Measurements from ENCODE around the gene PSTPIP2.
A peak's percentile ranks its signal among the peaks of the same experiment; 100 is the strongest.

PSTPIP2 gene

DNA sequence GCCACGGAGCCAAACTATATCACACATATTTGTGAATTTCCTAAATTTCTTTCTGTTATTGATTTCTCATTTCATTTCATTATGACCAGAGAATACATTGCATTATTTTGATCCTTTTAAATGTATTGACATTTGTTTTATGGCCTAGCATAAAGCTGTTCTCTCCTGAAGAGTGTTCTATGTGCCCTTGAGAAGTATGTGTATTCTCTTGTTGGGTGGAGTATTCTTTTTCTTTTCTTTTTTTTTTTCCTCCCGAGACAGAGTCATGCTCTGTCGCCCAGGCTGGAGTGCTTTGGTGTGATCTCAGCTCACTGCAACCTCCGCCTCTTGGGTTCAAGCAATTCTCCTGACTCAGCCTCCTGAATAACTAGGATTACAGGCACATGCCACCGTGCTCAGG, 37.3 kb upstream of the PSTPIP2 start:
- H3K36me3 ChIP-seq (ENCODE audit: low read length), result peaks cover 31% of the 10 kb centered on the region
- H3K9ac ChIP-seq (ENCODE audit: low read length), result no peak overlapping the region
- H3K9me3 ChIP-seq (ENCODE audit: insufficient read depth, low read length), result no peaks in the 10 kb centered on the region
- H3K9me2 ChIP-seq (replicated peaks; ENCODE audit: insufficient read depth, low read length), result no peaks in the 10 kb centered on the region
- H2AFZ ChIP-seq (ENCODE audit: low read depth, low read length, severe bottlenecking), result no peak overlapping the region
- peaks cover 3% of the 10 kb centered on the region; the same call in 1 of the 2 replicates for H3F3A ChIP-seq (ENCODE audit: insufficient read depth)
- H3K79me2 ChIP-seq (ENCODE audit: insufficient read depth, low read length), result peaks cover 48% of the 10 kb centered on the region
- H3K27ac ChIP-seq (ENCODE audit: low read depth, low read length), result no peak overlapping the region
- H3K4me3 ChIP-seq (ENCODE audit: insufficient read depth, low read length, poor library complexity, severe bottlenecking), result no peak overlapping the region
- TF ChIP-seq CTCF (IDR thresholded peaks at IDR 0.05; ENCODE audit: insufficient read depth, low read length, poor library complexity, severe bottlenecking), result no peak
- no peak for TF ChIP-seq EZH2phosphoT487 (conservative IDR thresholded peaks at IDR 0.05; ENCODE audit: low read length)
- H4K20me1 ChIP-seq (ENCODE audit: low read depth, low read length), result no peaks in the 10 kb centered on the region
- no peaks in the 10 kb centered on the region for H3K27me3 ChIP-seq (ENCODE audit: low read length)
- no peak overlapping the region for H3K4me2 ChIP-seq (ENCODE audit: low read depth, low read length, poor library complexity, severe bottlenecking)

- Histone ChIP-seq H3K36me3 (ENCODE audit: low read length) (peaks cover 16% of the 10 kb centered on the region; the same call in 1 of the 2 replicates), H4K20me1 (ENCODE audit: low read depth, low read length) (no peaks in the 10 kb centered on the region), H3K9me2 (replicated peaks; ENCODE audit: insufficient read depth, low read length) (no peaks in the 10 kb centered on the region), H3K27ac (ENCODE audit: low read depth, low read length) (peak within 1 kb of the TSS; percentile 61), H3K4me3 (ENCODE audit: insufficient read depth, low read length, poor library complexity, severe bottlenecking) (peak within 1 kb of the TSS; percentile 84), H3K4me2 (ENCODE audit: low read depth, low read length, poor library complexity, severe bottlenecking) (peak within 1 kb of the TSS; percentile 68), H3K27me3 (ENCODE audit: low read length) (no peaks in the 10 kb centered on the region), H3K9me3 (ENCODE audit: insufficient read depth, low read length) (no peaks in the 10 kb centered on the region), H2AFZ (ENCODE audit: low read depth, low read length, severe bottlenecking) (peak within 1 kb of the TSS; percentile 92), H3K9ac (ENCODE audit: low read length) (peak within 1 kb of the TSS; percentile 79), H3F3A (ENCODE audit: insufficient read depth) (peaks cover 3% of the 10 kb centered on the region; the same call in 1 of the 2 replicates), H3K79me2 (ENCODE audit: insufficient read depth, low read length) (peaks cover 32% of the 10 kb centered on the region)
- no peak for TF ChIP-seq EZH2phosphoT487 (conservative IDR thresholded peaks at IDR 0.05; ENCODE audit: low read length)
- no peak for TF ChIP-seq CTCF (IDR thresholded peaks at IDR 0.05; ENCODE audit: insufficient read depth, low read length, poor library complexity, severe bottlenecking)
Measured at GRCh38 chr18:46104128-46104911, 32.3 kb upstream of the PSTPIP2 start, which contains the start of gene HAUS1. Gene HAUS1 (plus strand): TSS chr18:46104385. CDS start chr18:46104412, 27 bp downstream.

DNA sequence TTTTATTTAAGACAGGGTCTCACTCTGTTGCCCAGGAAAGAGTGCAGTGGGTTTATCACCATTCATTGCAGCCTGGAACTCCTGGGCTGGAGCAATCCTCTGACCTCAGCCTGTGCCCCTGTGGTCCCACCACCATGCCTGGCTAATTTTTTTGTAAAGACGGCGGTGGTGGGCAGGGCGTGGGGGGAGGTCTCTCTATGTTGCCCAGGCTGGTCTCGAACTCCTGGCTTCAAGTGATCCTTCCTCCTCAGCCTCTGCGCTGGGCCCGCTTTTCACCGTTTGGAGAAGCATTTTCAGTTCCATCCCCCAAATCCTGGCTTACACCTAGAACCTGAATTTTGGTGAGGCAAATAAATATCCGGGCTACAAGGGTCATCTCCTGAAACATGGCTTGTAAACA, 27.4 kb upstream of the PSTPIP2 start:
- Histone ChIP-seq H3F3A (ENCODE audit: insufficient read depth) (no peaks in the 10 kb centered on the region; the same call in 1 of the 2 replicates), H4K20me1 (ENCODE audit: low read depth, low read length) (peaks cover 13% of the 10 kb centered on the region; the same call in 1 of the 2 replicates), H3K36me3 (ENCODE audit: low read length) (peaks cover 8% of the 10 kb centered on the region), H2AFZ (ENCODE audit: low read depth, low read length, severe bottlenecking) (no peak overlapping the region), H3K79me2 (ENCODE audit: insufficient read depth, low read length) (peaks cover 39% of the 10 kb centered on the region), H3K27me3 (ENCODE audit: low read length) (no peaks in the 10 kb centered on the region), H3K4me2 (ENCODE audit: low read depth, low read length, poor library complexity, severe bottlenecking) (no peak overlapping the region), H3K4me3 (ENCODE audit: insufficient read depth, low read length, poor library complexity, severe bottlenecking) (no peak overlapping the region), H3K9me3 (ENCODE audit: insufficient read depth, low read length) (no peaks in the 10 kb centered on the region), H3K9me2 (replicated peaks; ENCODE audit: insufficient read depth, low read length) (no peaks in the 10 kb centered on the region), H3K9ac (ENCODE audit: low read length) (no peak overlapping the region), H3K27ac (ENCODE audit: low read depth, low read length) (no peak overlapping the region)
- TF ChIP-seq CTCF (IDR thresholded peaks at IDR 0.05; ENCODE audit: insufficient read depth, low read length, poor library complexity, severe bottlenecking) (no peak), EZH2phosphoT487 (conservative IDR thresholded peaks at IDR 0.05; ENCODE audit: low read length) (no peak)

All from SU-DHL-6 (cell line).